Measurements from ENCODE around the gene APBA3. TPM values are rescaled to one million over a fixed set of nuclear protein-coding genes. Genes with fewer than 3 reads are reported as not detected.

The APBA3 gene
- total and polyA plus RNA-seq, 12 donors: 7.4 to 22.6 (median 11.5) TPM

- DNase-seq (no peak), ATAC-seq (no peak)
- intact Hi-C loops (cut with DNase I): no loop called here
- H3K27ac ChIP-seq: no peak overlapping the region
- H3K9me3 ChIP-seq: no peaks in the 10 kb centered on the region
- no peak overlapping the region for H3K4me3 ChIP-seq
- 91 to 95% methylated on average over 30 of the region's 30 CpGs for WGBS, 2 donors
- H3K36me3 ChIP-seq: peaks cover 0 to 67% (median 28%) of the 10 kb centered on the region in 9 donors
- no peak for TF ChIP-seq CTCF (IDR thresholded peaks at IDR 0.05)
- H3K27me3 ChIP-seq: peaks cover 0 to 13% (median 0%) of the 10 kb centered on the region in 7 donors
- H3K4me1 ChIP-seq: no peaks in the 10 kb centered on the region
These were observed 10.3 kb downstream of the APBA3 start for GRCh38 chr19:3751236-3751635.

- WGBS, 2 donors: 97 to 100% methylated on average over 2 of the region's 2 CpGs
- DNase-seq (no peak), ATAC-seq (no peak)
- no peak overlapping the region for H3K4me3 ChIP-seq
- H3K27me3 ChIP-seq: peaks cover 0 to 14% (median 0%) of the 10 kb centered on the region in 7 donors
- H3K36me3 ChIP-seq: peaks cover 0 to 58% (median 28%) of the 10 kb centered on the region in 9 donors
- no peaks in the 10 kb centered on the region for H3K4me1 ChIP-seq
- H3K27ac ChIP-seq: no peak overlapping the region
- no peaks in the 10 kb centered on the region for H3K9me3 ChIP-seq
- TF ChIP-seq CTCF (IDR thresholded peaks at IDR 0.05): no peak
- intact Hi-C loops (cut with DNase I): no loop called here
These were observed 11.3 kb downstream of the APBA3 start for GRCh38 chr19:3750211-3750610.

- intact Hi-C loops (cut with DNase I): no loop called here
- Histone ChIP-seq H3K27ac (no peak overlapping the region), H3K4me1 (no peaks in the 10 kb centered on the region), H3K9me3 (no peaks in the 10 kb centered on the region), H3K36me3 (peaks cover 0 to 50% (median 28%) of the 10 kb centered on the region in 9 donors), H3K27me3 (peaks cover 0 to 14% (median 0%) of the 10 kb centered on the region in 7 donors), H3K4me3 (no peak overlapping the region)
- no peak for ATAC-seq
- WGBS, 2 donors: 77 to 88% methylated on average over 8 of the region's 8 CpGs
- no peak for TF ChIP-seq CTCF (IDR thresholded peaks at IDR 0.05)
- DNase-seq: no peak
These were observed 12.5 kb downstream of the APBA3 start for GRCh38 chr19:3748965-3749364.

GRCh38 chr19:3746371-3747056 is 15.0 kb downstream of the APBA3 start:
- ATAC-seq (peak in 1 of 8 donors; percentile 22), DNase-seq (no peak)
- Histone ChIP-seq H3K27ac (no peak overlapping the region), H3K4me1 (no peaks in the 10 kb centered on the region), H3K9me3 (no peaks in the 10 kb centered on the region), H3K36me3 (peaks cover 0 to 26% (median 14%) of the 10 kb centered on the region in 9 donors), H3K27me3 (peaks cover 0 to 14% (median 0%) of the 10 kb centered on the region in 7 donors), H3K4me3 (no peak overlapping the region)
- no peak for TF ChIP-seq CTCF (IDR thresholded peaks at IDR 0.05)
- WGBS, 2 donors: 66 to 70% methylated on average over 31 of the region's 31 CpGs
- intact Hi-C loops (cut with DNase I): no loop called here
